Measurements from ENCODE around the gene TMEM217.
A peak's percentile ranks its signal among the peaks of the same experiment; 100 is the strongest.
"Not testable (repeated sequence)": the region's sequence is repeated elsewhere in the genome, so short reads cannot be mapped to it uniquely, and the experiment has no call there.

The TMEM217 gene

DNA sequence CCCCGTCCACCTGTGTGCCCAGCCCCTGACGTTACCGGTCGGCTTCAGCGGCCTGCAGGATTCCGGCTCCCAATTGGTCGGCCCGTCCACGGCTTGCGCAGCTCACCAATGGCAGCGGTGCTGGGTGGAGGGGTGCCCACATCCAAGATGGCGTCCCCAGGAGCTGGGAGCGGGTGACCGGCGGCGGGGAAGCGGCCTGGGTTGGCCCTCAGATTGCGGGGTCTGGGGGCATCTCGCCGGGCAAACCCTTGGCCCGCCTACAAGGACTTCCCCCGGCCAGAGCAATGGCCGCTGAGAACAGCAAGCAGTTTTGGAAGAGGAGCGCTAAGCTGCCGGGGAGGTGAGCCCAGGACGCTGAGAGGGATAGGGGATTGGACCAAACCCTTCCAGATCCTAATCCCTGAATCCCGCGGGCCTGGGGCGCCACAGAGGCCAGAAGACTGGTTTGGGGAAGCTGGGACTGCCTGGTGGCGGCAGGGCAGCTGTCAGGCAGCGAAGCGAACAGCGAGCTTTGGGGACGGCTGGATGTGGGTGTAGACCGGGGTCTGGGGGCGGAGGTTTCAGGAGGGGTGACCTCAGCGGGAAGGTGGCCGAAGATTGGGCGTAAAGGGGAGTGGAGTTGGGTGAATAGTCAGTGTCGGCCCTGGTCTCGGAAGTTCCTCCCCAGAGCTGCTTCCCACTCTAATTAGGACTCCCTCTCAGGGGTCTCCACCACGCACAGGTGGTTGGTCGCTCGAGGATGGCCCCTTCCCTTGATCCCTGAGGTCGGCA is at the start of gene TMEM217, which contains the start of gene TBC1D22B:
Gene TMEM217, minus strand, starts transcription at position 511 of the 771 bp plus-strand sequence. CDS start 39,114 bp downstream, outside the sequence.
Gene TBC1D22B, plus strand, starts transcription at position 139 of the 771 bp plus-strand sequence. Its CDS starts 146 bp downstream, at position 285.
- peak; percentile 97 for DNase-seq

DNA sequence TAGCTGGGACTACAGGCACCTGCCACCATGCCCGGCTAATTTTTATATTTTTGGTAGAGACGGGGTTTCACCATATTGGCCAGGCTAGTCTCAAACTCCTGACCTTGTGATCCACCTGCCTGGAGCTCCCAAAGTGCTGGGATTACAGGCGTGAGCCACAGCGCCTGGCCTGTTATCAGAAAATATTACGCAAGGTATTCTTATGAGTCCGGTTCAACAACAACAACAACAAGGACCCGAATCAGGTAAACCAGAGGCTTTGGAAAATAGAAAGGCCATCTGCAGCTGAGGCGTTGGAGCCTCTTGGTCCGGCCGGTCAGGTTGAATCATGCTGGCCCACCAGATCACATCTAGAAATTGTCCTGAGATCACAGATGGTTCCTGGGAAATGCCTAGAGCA is 49.5 kb upstream of the TMEM217 start:
- not testable (repeated sequence) for DNase-seq

DNA sequence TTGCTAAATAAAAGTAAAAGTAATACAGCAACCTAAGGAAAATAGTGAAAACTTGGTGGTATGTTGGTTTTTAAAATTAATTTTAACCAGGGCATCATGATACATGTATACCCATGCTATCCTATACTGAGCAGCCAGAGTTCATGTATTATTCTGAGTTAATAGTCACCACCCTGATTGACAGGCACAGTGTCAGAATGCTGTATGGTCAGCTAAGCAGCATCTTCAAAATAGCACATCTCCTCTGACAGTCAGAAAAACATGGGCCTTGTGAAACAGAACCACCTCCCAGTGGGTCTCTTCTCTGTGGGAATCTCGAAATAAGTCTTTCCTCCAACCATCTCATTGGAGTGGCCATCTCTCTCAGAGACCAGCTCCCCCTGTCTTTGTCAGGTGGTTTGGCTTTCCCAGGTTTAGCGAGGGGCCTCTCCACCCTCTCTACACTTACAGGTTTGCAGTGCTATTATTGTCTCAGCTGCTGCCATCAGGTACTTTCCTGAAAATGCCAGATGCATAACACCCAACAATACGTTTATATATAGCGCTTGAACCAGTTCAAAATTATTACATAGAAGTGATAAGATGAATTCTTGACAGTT is 48.8 kb upstream of the TMEM217 start:
- DNase-seq, result no peak

- DNase-seq, result no peak
Measured at GRCh38 chr6:37305841-37306425, 48.0 kb upstream of the TMEM217 start.

DNA sequence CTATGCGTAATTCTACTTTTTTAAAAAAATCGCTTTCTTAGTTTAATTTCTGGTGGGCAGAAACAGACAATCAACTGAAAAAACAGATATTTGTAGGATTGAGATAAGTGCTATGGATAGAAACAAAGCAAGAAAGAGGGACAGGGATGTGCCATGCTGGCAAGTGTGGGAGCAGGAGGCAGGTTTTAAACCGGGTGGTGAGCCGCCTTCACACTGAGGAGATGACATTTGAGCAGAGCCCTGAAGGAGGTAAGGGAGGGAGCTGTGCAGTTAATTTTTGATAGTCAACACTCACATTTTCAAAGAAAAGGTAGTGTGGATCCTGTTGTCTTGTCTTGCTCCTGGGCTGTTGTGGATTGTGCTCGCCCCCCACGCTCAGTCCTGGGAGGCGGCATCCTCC is 46.8 kb upstream of the TMEM217 start:
- no peak for DNase-seq

DNA sequence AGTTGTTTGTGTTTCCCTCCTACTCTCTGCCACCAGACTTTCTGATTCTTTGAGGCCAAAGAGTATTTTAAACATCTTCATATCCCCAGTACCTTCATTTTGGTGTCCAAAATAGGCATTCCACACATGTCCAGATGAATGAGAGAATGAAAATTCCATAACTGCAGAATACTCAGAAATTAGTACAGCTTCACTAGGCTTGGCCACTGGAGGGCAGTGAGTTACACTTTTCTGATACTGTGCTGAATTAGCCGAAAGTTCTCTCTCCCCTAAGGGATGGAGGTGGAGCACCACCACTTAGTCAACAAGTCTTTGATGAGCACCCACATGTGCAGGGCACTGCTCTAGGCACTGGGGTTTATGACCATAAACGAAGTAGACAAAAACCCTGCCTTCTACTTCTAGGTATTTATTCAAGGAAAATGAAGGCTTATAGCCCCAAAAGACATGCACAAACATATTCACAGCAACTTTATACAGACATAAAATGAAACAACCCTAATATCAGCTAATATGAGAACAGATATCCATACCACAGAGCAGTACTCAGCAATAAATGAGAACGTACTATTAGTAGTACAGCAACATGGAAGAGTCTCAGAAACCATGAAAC is 46.1 kb upstream of the TMEM217 start:
- peak; percentile 54 for DNase-seq

GRCh38 chr6:37303091-37303660 is 45.2 kb upstream of the TMEM217 start:
- no peak for DNase-seq

GRCh38 chr6:37302086-37302686 is 44.2 kb upstream of the TMEM217 start:
- no peak for DNase-seq

DNA sequence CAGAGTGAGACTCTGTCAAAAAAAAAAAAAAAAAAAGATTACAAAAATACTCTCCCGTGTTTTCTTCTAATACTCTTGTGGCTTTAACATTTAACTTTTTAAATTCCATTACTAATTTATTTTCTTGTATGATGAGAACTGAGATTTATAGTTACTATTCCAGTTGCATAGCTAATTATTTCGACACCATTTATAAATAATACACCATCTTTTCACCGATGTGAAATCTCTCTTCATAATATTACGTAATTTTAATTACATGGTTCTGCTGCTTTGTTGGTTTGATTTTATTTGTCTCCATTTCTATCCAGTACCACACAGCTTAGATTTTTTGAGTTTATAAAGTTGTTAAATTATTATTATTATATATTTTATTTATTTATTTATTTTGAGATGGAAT is 42.0 kb upstream of the TMEM217 start:
- DNase-seq, result no peak

DNA sequence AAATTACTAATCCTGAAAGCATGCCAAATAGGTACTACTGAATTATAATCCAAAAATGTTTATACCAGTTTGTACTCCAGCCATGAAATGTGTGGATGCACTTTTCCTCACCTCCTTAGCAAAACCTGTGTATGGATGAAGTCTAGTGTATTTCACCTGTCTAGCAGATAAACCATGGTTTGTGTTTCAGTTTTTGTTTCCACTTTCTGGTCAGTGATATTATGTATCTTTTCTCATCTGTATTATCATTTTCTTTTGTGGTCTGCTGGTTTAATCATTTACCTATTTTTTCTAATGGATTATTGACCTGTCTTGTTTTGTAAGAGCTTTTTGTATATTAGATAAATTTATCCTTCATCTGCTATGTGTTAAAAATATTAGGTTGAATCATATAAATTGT is 41.0 kb upstream of the TMEM217 start:
- no peak for DNase-seq

DNA sequence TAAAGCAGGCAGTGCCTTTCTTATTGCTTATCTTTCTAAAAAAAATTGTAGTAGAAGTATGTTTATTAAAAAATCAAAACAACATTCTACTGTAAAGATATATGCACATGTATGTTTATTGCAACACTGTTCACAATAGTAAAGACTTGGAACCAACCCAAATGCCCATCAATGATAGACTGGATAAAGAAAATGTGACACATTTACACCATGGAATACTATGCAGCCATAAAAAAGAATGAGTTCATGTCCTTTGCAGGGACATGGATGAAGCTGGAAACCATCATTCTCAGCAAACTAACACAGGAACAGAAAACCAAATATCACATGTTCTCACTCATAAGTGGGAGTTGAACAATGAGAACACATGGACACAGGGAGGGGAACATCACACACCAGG is 39.7 kb upstream of the TMEM217 start:
- DNase-seq, result not testable (repeated sequence)

DNA sequence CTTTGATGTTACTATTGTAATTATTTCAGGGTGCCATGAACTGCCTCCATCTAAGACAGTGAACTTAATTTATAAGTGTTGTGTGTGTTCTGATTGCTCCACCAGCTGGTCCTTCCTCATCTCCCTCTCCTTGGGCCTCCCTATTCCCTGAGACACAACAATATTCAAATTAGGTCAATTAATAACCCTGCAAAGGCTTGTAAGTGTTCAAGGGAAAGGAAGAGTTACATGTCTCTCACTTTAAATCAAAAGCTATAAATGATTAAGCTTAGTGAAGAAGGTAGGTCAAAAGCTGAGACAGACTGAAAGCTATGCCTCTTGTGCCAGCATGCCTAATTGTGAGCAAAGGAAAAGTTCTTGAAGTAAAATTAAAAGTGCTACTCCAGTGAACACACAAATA is 35.5 kb upstream of the TMEM217 start:
- DNase-seq, result no peak

DNA sequence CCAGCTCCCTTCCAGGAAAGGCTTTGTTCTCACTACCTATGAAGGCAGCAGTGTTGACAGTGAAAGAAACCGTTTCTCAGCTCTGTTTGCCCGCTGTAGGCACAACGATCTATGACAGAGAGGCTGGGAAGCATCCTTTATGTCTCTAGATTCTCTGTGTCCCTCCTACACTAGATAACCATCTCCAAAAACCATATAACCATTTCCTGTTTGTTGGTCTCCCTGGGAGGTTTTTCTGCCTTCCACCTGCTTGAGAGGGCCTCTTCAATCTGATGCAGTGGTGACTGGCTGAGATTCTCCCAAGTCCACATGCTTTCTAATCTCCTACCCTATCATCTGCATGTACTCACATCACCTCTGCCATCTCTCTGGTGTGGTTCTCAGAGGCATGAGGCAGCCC is 32.0 kb upstream of the TMEM217 start:
- DNase-seq, result no peak

GRCh38 chr6:37288247-37288646 is 30.3 kb upstream of the TMEM217 start:
- DNase-seq, result no peak

DNA sequence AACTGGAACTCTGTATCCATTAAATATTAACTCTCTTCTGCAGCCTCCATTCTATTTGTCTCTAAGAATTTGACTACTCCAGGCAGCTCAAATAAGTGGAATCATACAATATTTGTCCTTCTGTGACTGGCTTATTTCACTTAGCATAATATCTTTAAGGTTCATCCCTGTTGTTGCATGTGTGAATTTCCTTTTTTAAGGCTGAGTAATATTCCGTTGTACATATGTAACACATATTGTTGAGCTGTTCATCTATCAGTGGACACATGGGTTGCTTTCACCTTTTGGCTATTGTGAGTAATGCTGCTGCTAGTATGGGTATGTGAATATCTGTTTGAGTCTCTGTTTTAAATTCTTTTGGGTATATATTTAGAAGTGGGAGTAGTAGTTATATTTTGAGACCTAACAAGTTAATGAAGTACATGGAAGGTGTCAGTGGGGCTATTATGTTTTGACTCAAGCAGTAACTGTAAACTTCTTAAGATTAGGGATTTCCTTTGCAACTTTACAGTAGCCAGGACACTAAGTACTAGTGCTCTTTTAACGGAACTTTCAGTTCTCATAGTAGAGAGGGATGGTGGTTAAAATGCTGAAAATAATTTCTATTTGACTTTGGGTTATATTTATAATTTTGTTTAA is 29.7 kb upstream of the TMEM217 start:
- DNase-seq, result no peak

DNA sequence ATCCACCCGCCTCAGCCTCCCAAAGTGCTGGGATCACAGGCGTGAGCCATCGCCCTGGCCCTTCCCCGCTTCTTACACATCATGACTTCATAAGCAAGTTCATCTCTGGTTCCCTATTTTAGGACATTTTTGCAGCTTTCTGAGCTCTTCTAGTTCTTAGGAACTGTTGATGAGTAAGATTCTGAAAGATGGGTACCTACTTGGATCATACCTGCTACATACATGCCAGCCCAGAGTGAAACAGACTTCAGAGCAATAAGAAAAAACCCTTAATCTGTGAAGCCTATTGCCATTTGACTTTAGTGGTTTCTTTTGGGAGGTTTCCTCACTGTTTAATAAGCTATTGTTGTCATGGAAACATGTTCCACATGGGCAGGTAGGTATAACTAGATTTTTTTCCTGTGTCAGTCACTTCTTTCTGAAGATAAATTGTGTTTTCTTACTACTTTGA is 27.9 kb upstream of the TMEM217 start:
- no peak for DNase-seq

DNA sequence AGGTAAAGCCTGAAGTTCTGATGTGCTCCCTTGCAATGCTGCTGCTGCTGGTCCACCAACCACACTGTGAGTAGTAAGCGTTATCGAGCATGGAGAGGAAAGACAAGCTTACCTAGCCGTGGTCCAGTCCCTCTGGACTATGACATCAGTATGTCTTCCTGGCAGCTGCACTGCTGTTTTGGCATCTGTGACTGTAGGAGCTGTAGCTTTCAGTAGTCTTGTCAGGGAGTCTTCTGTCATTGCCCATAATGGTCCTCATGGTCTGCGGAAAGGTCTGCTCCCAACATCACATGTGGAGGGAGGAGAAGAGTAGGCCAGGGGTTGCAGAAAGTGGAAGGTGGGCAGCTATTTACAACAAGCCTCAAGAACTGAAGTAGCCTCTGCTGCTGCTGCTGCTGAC is 26.8 kb upstream of the TMEM217 start:
- no peak for DNase-seq

- peak; percentile 27 for DNase-seq
Measured at GRCh38 chr6:37283671-37284151, 25.8 kb upstream of the TMEM217 start.

- DNase-seq, result no peak
Measured at GRCh38 chr6:37283268-37283667, 25.3 kb upstream of the TMEM217 start.

DNA sequence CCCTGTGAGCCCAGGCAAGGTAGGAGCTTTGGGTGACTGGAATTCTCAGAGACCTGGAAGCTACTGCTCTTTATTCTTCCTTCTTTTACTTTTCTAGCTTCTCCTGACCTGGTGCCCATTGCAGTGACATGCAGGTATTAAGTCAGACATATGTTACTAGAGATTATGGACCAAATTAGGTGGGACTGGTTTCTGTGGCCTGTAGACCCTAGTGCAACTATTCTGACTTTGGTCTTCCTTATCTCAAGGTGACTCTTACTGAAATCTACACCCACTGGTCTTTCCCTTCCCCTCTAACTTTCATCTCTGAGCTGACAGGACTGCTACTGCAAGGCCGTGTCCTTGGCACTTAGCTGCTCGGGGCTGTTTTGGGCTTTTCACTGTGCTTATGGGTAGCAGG is 24.4 kb upstream of the TMEM217 start:
- no peak for DNase-seq

GRCh38 chr6:37280162-37280887 is 22.4 kb upstream of the TMEM217 start:
- DNase-seq, result no peak
